NCI-H774 (cell line): ENCODE results near the gene DNM2.
"Not testable (repeated sequence)": the region's sequence is repeated elsewhere in the genome, so short reads cannot be mapped to it uniquely, and the experiment has no call there.

Experiments
- DNase-seq: peaks from one replicate; lab custom pipeline; 2025; lab: John Stamatoyannopoulos, UW

The DNM2 gene

DNA sequence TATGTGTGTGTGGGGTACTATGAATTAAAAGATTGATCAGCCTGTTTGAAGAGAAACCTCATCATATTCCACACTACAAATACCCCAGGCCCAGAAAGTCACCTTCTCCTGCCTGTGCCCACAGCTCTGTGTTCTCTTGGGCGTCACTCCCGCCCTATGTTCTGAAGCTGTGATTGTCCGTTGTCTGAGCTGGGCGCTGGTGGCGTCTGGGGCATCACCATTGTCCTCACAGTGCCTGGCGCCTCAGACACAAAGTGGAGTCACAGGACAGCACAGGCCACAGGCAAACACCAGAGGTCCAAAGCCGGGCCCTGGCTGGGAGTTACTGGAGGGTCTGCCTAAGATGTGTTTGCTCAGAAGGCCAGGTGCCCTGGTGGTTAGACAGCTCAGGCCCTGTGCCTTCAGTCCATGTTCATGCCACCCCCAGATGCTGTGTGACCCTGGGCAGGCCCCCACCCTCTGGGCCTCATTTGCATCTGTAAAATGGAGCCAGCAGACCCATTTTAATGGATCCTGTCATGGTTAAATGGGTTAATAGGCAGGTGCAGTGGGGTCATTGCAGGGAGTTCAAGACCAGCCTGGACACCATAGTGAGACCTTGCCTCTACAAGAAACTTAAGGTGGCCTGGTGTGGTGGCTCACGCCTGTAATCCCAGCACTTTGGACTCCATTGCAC lies 34.5 kb downstream of the DNM2 start:
- DNase-seq, result no peak

DNA sequence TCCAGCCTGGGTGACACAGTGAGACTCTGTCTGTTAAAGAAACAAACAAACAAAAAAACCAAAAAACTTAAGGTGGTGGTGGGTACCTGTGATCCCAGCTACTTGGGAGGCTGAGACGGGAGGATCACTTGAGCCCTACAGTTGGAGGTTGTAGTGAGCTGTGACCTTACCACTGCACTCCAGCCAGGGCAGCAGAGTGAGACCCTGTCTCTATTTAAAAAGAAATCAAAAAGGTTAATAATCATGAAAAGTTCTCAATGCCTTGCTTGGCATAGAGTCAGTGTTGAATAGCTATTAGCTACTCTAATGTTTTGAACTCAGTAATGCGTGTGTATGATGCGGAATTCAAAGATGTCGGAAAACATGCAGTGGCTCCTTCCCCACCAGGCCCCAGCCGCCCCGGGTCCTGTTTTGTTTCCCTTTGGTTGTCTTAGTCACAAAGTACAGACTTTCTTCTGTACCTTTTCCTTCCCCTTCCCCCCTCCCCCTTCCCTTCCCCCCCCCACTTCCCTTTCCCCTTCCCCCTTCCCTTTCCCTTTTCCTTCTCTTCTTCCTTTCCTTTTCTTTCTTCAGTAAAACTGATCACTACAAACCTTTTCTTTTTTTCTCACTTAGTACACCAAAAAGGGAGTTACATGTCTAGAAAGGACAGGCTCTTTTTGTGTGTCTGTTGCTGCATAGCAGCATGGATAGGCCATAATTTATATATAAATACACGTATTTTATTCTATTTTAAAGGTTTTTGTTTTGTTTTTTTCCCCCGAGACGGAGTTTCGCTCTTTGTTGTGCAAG lies 35.2 kb downstream of the DNM2 start:
- no peak for DNase-seq

DNA sequence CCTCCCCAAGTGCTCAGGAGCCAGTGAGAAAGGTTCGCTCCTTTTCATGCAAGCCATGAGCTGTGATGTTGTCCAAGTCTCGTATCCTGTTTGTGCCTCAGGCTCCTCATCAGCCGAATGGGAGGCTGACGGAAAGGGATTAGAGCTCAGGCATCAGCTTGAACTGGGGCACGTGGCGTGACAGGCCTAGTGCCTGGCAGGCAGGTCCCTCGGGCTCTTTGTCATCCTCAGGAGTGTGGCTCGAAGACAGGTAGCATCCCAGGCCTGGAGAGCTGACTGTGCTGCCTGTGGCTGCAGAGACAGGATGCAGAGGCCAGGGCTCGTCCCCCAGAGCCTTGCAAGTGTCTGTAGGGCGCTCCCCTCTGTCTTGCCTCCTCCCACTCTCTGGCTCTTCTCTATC lies 38.5 kb downstream of the DNM2 start:
- DNase-seq, result no peak

DNA sequence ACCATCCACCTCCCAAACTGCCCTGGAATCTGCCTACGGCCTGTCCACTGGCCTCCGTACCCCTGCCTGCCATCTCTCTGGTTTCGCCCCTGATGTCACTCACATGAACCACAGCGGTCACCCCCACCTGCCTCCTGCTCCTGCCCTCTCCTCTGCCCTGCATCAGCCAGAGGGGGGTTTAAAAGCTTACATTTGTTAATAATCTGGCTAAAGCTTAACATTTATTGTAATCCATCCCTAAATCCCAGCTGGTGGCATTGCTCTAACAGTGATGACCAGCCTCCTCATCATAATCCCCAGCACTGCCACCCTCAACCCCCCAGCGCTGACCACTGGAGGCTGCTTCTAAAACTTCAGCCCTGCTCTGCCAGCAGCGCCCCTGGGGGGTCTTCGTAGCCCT lies 38.9 kb downstream of the DNM2 start:
- no peak for DNase-seq

GRCh38 chr19:10758050-10758449 lies 40.2 kb downstream of the DNM2 start:
- DNase-seq, result not testable (repeated sequence)

GRCh38 chr19:10758978-10759377 lies 41.1 kb downstream of the DNM2 start:
- no peak for DNase-seq

GRCh38 chr19:10760273-10760944 lies 42.5 kb downstream of the DNM2 start:
- DNase-seq, result no peak

GRCh38 chr19:10761443-10762250 lies 43.8 kb downstream of the DNM2 start:
- no peak for DNase-seq

GRCh38 chr19:10762656-10763055 lies 44.8 kb downstream of the DNM2 start:
- DNase-seq, result no peak

GRCh38 chr19:10763411-10763810 lies 45.5 kb downstream of the DNM2 start:
- no peak for DNase-seq

GRCh38 chr19:10763828-10764339 lies 46.0 kb downstream of the DNM2 start:
- DNase-seq, result no peak

DNA sequence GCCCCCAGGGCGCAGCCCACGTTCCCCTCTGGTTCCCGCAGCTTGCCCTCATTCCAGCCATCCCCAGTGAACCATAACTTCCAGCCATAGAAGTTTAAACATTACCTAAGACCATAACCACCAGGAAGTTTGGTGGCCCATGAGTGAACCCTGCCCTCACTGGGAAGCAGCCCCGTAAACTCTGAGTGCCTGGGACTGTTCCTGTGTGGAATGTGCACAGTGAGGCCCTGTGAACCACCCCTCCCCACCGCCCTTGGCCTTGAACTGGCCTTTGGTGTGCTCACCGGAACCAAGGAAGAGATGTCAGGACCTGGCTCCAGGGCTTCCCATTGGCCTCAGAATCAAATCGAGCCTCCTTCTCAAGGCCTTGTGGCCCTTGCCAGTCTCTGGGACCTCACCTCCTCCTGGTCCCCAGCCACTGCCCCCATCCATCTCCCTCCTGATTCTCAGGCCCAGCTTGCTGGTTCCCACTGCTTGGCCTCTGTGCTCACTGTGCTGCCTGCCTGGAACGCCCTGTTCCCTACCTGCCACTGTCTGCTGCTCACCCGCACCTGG lies 46.5 kb downstream of the DNM2 start:
- DNase-seq, result no peak

DNA sequence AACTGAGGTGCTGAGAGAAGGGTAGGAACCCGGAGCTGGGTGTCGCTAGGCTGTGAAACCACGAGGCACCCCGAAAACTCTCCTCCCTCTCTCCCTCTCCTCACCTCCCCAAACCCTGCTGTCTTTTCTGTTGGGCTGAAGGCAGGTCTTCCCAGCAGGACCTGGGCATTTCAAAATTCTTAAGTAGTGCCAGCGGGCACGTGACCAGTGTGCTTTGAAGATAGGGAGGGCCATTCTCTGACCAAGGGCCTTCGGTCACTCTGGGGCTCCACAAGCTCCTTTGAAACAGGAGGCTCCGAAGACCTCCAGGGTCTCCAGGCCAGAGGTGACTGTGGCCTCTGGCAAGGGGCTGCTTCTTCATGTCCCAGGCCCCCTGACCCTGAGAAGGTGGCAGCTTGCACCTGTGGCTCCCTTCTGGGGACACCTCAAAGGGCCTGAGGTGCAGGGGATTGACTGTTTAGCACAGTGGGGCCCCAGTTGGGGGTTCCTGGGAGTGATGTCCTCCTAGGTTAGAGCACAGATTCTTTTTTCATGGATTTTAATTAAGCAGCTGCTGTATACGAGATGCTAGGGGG lies 48.3 kb downstream of the DNM2 start:
- DNase-seq, result no peak

DNA sequence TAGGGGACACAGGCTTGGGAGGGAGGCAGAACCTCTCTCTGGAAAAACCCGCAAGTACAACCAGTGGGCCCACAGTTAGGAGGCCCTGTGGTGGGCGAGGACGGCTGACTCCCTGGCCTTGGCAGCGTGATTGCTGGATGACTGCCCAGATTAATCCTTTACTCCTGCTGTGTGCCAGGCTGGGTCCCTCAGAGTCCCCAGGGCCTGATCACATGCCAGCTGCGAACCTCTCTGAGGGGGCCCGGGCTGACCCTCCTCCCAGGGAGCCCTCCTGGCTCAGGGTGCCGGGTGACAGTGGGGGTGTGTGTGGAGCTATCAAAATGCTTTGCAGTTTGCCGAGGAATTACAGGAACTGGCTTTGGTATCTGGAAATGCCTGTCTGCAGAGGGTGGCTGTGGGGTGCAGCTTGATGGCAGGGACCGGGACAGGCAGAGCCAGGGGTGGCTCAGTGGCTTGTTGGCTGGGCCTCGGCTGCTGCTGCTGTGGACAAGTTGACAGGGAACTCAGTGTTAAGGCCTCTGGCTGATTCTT lies 48.9 kb downstream of the DNM2 start:
- DNase-seq, result no peak

DNA sequence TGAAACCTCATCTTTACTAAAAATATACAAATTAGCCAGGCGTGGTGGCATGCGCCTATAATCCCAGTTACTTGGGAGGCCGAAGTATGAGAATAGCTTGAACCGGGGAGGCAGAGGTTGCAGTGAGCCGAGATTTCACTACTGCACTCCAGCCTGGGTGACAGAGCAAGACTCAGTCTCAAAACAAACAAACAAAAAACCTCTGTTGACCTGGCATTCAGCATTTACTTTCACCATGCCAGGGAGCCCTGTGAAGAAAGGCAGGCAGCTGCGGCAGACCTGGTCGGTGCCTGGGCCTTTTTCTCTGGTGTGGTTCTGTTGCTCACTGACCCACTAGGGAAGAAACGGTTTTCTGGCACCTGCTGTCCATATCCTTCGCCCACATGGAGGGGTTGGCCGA lies 49.8 kb downstream of the DNM2 start:
- no peak for DNase-seq

GRCh38 chr19:10768369-10768768 lies 50.5 kb downstream of the DNM2 start:
- no peak for DNase-seq

- DNase-seq, result no peak
Measured at GRCh38 chr19:10768936-10769335, 51.1 kb downstream of the DNM2 start.

- DNase-seq, result no peak
Measured at GRCh38 chr19:10769533-10770491, 51.9 kb downstream of the DNM2 start.

DNA sequence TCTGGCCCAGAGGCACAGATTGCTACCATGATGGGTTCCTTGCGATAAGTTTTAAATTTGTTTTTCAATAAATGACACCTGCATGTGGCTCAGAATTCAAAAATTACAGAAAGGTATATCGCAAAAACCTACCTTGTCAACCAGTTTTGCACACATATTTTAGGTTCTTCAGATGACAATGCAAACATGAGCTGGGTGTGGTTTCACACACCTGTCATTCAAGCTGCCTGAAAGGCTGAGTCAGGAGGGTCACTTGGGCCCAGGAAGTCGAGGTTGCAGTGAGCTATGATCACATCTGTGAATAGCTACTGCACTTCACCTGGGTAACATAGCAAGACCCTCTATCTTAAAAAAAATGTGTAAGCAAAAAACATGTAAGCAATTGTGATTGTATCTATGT lies 56.1 kb downstream of the DNM2 start:
- DNase-seq, result no peak

DNA sequence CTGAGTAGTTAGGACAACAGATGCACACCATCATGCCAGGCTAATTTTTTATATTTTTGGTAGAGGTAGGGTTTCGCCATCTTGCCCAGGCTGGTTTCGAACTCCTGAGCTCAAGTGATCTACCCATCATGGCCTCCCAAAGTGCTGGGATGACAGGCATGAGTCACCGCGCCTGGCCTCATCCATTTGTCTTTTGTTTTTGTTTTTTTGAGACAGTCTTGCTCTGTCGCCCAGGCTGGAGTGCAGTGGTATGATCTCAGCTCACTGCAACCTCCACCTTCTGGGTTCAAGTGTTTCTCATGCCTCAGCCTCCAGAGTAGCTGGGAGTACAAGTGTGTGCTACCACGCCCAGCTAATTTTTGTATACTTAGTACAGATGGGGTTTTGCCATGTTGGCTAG lies 57.0 kb downstream of the DNM2 start:
- DNase-seq, result no peak
